Upper lobe of right lung (tissue), 1 donor: ENCODE results near the gene LHX3. TPM values are rescaled to one million over a fixed set of nuclear protein-coding genes. Genes with fewer than 3 reads are reported as not detected.
"Not testable (repeated sequence)": the region's sequence is repeated elsewhere in the genome, so short reads cannot be mapped to it uniquely, and the experiment has no call there.

Source experiments
- ATAC-seq: fragments of 200-7000 bp; cut with Tn5 transposase; one replicate; pipeline ENCODE4 v1.9.1; 2020; ENCODE audit warnings: mild to moderate bottlenecking, moderate library complexity
- DNase-seq: peaks from one replicate; pipeline ENCODE4 v3.0.0-alpha.2; 2020
- H3K27ac ChIP-seq: fragments of 200-600 bp; one replicate; pipeline ENCODE4 v1.8.0; 2022
- H3K27me3 ChIP-seq: fragments of 200-600 bp; one replicate; pipeline ENCODE4 v1.8.0; 2022; ENCODE audit warnings: mild to moderate bottlenecking
- H3K36me3 ChIP-seq: fragments of 200-600 bp; one replicate; pipeline ENCODE4 v1.8.0; 2022
- H3K4me1 ChIP-seq: fragments of 200-600 bp; one replicate; pipeline ENCODE4 v1.8.0; 2022
- H3K4me3 ChIP-seq: fragments of 200-600 bp; one replicate; pipeline ENCODE4 v1.8.0; 2022; ENCODE audit warnings: mild to moderate bottlenecking
- H3K9me3 ChIP-seq: fragments of 200-600 bp; one replicate; pipeline ENCODE4 v1.8.0; 2022
- CTCF ChIP-seq: fragments of 200-600 bp; IDR thresholded peaks from one replicate; pipeline ENCODE4 v1.8.0; 2022; ENCODE audit warnings: antibody characterized with exemption
- intact Hi-C: fragments of 100-400 bp; cut with DNase I; formaldehyde crosslinking; loops from one replicate; pipeline ENCODE4 v1.11.0; 2022
- total RNA-seq: library from RNA; stranded (reverse); fragmentation: NEBNext Ultra II Directional; extraction: Animal tissue kit (Norgen Biotek cat#: 25700); gene quantifications from one replicate; pipeline ENCODE4 v1.2.1, GENCODE V29; 2021
- donor health status: DM: no; HTN: yes; CAD: no; lungs with severe emphysema.

LHX3 gene
- total RNA-seq, 1 donor from 2014 or later = not detected

- no peak for ATAC-seq
- no peaks in the 10 kb centered on the region for H3K9me3 ChIP-seq
- H3K4me3 ChIP-seq = no peak overlapping the region
- no peak for TF ChIP-seq CTCF
- no peaks in the 10 kb centered on the region for H3K27me3 ChIP-seq
- no peak overlapping the region for H3K27ac ChIP-seq
- H3K36me3 ChIP-seq = peaks cover 6% of the 10 kb centered on the region
- no peak for DNase-seq
- peaks cover 19% of the 10 kb centered on the region for H3K4me1 ChIP-seq
- intact Hi-C loops = no loop called here
Measured at GRCh38 chr9:136239135-136239982, 34.4 kb upstream of the LHX3 start.

- intact Hi-C loops = no loop called here
- Histone ChIP-seq H3K27ac (no peak overlapping the region), H3K9me3 (no peaks in the 10 kb centered on the region), H3K4me1 (peaks cover 9% of the 10 kb centered on the region), H3K4me3 (no peak overlapping the region), H3K36me3 (peaks cover 6% of the 10 kb centered on the region), H3K27me3 (no peaks in the 10 kb centered on the region)
- no peak for TF ChIP-seq CTCF
- ATAC-seq (no peak), DNase-seq (no peak)
Measured at GRCh38 chr9:136238342-136238732, 33.4 kb upstream of the LHX3 start.

- peaks cover 5% of the 10 kb centered on the region for H3K4me1 ChIP-seq
- no peak for DNase-seq
- H3K9me3 ChIP-seq = no peaks in the 10 kb centered on the region
- peaks cover 6% of the 10 kb centered on the region for H3K36me3 ChIP-seq
- H3K4me3 ChIP-seq = no peak overlapping the region
- ATAC-seq = no peak
- H3K27ac ChIP-seq = no peak overlapping the region
- intact Hi-C loops = no loop called here
- no peaks in the 10 kb centered on the region for H3K27me3 ChIP-seq
- no peak for TF ChIP-seq CTCF
Measured at GRCh38 chr9:136237486-136238341, 32.8 kb upstream of the LHX3 start.

- ATAC-seq, H3K27me3 ChIP-seq, DNase-seq, H3K36me3 ChIP-seq, intact Hi-C loops, H3K27ac ChIP-seq, H3K4me3 ChIP-seq, H3K9me3 ChIP-seq, H3K4me1 ChIP-seq: not testable (repeated sequence)
Measured at GRCh38 chr9:136236471-136237410, 31.8 kb upstream of the LHX3 start.

- H3K36me3 ChIP-seq = peaks cover 6% of the 10 kb centered on the region
- no peak overlapping the region for H3K27ac ChIP-seq
- H3K4me3 ChIP-seq = no peak overlapping the region
- no peak for DNase-seq
- intact Hi-C loops = no loop called here
- no peaks in the 10 kb centered on the region for H3K9me3 ChIP-seq
- H3K27me3 ChIP-seq = no peaks in the 10 kb centered on the region
- H3K4me1 ChIP-seq = peaks cover 5% of the 10 kb centered on the region
- TF ChIP-seq CTCF = no peak
- no peak for ATAC-seq
Measured at GRCh38 chr9:136235709-136236455, 31.0 kb upstream of the LHX3 start.
